Activated naive CD4-positive, alpha-beta T cell (primary cell): ENCODE results near the gene ETNPPL.

Source experiments
- DNase-seq, 4 experiments: peaks; one replicate each; lab custom pipeline; 2025; lab: John Stamatoyannopoulos, UW

The ETNPPL gene

DNA sequence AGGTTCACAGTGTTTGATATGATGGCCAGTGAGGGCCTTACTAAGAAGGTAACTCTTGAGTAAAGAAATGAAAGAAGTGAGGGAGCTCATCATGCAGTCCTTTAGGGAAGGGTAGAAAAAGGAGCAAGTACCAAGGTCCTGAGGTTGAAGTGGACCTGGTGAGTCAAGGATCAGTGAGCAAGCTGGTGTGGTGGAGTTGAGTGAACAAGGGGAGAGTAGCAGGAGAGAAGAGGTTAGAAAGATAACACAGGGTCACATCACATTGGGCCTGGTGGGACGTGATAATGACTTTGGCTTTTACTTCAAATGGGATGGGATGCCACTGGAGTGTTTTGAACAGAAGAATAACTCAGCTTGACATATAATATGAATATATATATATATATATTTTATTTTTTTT is 67.8 kb downstream of the ETNPPL start:
- DNase-seq = no peak

DNA sequence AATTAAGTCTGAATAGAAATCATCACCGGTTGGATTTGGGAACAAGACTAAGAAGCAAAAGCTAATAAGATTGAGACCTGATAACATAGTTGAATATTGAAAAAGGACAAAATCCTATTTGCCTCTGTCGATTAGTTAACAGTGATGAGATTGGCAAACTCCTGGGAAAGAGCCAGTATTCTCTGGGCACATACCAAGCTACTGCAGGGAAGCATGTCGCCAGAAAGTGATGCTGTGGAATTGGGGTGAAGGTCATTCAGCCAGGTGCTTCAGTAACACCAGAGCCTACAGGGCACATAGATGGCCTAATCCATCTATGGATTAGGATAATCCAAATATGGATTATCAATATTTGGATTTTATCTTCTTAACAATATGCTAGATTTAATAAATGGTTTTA is 68.4 kb downstream of the ETNPPL start:
- no peak for DNase-seq

DNA sequence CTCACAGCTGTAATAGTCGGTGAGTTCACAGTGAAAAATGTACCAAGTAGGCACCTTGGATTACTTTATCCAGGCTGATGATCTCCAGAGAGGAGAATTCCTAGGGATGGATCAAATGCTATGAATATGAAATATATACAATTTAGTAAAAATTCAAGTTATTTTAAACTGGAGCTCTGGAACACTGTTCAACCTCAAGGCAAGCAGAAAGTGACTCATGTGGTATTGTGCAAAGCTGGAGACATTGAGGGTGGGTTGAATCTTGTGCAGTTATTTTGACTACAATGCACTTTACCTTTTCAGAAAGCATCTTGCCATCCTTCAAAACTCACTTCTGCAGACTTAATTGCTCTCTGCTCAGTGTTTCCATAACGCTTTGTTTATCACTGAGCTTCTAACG is 69.0 kb downstream of the ETNPPL start:
- no peak for DNase-seq

DNA sequence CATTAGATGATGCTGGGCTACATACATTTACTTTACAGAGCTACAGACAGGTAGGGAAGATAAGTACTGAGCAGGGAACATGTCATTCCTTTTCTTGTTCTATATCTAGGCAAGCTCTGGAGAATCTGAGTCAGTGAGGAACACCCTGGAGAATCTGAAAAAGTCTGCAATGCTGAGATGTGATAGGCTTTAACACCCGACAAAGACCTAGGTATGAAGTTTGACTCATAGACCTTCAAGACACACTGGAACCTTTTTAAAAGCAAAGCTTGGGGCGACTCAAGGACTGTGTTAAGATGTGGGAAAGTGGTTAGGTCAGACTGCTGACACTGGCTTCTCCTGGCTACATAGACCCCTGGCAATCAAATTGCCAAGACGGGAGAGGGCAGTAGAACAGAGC is 69.6 kb downstream of the ETNPPL start:
- DNase-seq = no peak
